ENCODE results near the gene KCNQ5. TPM values are rescaled to one million over a fixed set of nuclear protein-coding genes. Genes with fewer than 3 reads are reported as not detected.

KCNQ5 gene
- total and polyA plus RNA-seq, 10 of the 15 experiments (the other 5 are each of a cell fraction or from before 2014, with no cell fraction given): 0.60 to 16.2 (median 3.2) TPM

GRCh38 chr6:73108949-73109348 lies 487.1 kb downstream of the KCNQ5 start:
- ChIA-PET RAD21 (ENCODE audit: unreplicated experiment) (no interaction called here), POLR2A (no interaction called here), SMC1A (ENCODE audit: uncharacterized antibody, unreplicated experiment) (interaction anchor here (1.0 to 3.1 kb wide), 2 partner anchors 20 to 492 kb away, joined by 3 to 10 read pairs; no protein-coding TSS in a partner anchor), CTCF (interaction anchor here (1.1 to 5.6 kb wide), 3 partner anchors 21 to 544 kb away, joined by 3 to 33 read pairs (median 6); no protein-coding TSS in a partner anchor)
- Histone ChIP-seq H2AFZ (ENCODE audit: control insufficient read depth, low read depth, low read length) (no peak overlapping the region), H3K27ac (ENCODE audit: control insufficient read depth, insufficient read depth) (no peak overlapping the region), H3K79me2 (ENCODE audit: control insufficient read depth, insufficient read depth, low read length) (no peaks in the 10 kb centered on the region), H3K36me3 (ENCODE audit: control insufficient read depth in 2 of 2, insufficient read depth in 2 of 2, low read length in 1 of 2) (no peaks in the 10 kb centered on the region), H3K9me3 (replicated peaks; ENCODE audit: control insufficient read depth, insufficient read depth, low read length) (no peaks in the 10 kb centered on the region), H3K4me3 (no peak overlapping the region), H4K20me1 (ENCODE audit: control insufficient read depth, insufficient read depth) (no peaks in the 10 kb centered on the region), H3K27me3 (replicated peaks in 1 of 2; ENCODE audit: control insufficient read depth in 2 of 2, insufficient read depth in 2 of 2, low read length in 1 of 2) (no peaks in the 10 kb centered on the region), H3K4me2 (ENCODE audit: control insufficient read depth, insufficient read depth) (no peak overlapping the region), H3K9ac (ENCODE audit: control insufficient read depth, insufficient read depth, low read length) (no peak overlapping the region), H3K4me1 (ENCODE audit: control insufficient read depth, insufficient read depth, low read length) (no peaks in the 10 kb centered on the region)
- TF ChIP-seq MXI1 (IDR thresholded peaks at IDR 0.05; ENCODE audit: low read depth, low read length): no peak
- TF ChIP-seq PAX5 (IDR thresholded peaks at IDR 0.05; ENCODE audit: borderline replicate concordance, low read depth, low read length): no peak
- TF ChIP-seq USF2 (IDR thresholded peaks at IDR 0.05; ENCODE audit: borderline replicate concordance, low read depth, low read length): no peak
- TF ChIP-seq ZNF217 (IDR thresholded peaks at IDR 0.05): no peak
- TF ChIP-seq HDAC2 (IDR thresholded peaks at IDR 0.05): no peak
- no peak for TF ChIP-seq GATAD2B (conservative IDR thresholded peaks at IDR 0.05; ENCODE audit: low read depth)
- no peak for TF ChIP-seq NRF1 (conservative IDR thresholded peaks at IDR 0.05; ENCODE audit: low read depth, low read length)
- TF ChIP-seq NKRF (conservative IDR thresholded peaks at IDR 0.05): no peak
- TF ChIP-seq WRNIP1 (IDR thresholded peaks at IDR 0.05; ENCODE audit: borderline replicate concordance, low read depth, low read length): no peak
- no peak for TF ChIP-seq YBX1 (IDR thresholded peaks at IDR 0.05)
- TF ChIP-seq BCL3 (IDR thresholded peaks at IDR 0.05; ENCODE audit: borderline replicate concordance, insufficient read depth, low read depth, low read length, poor library complexity, severe bottlenecking): no peak
- TF ChIP-seq ZNF622 (IDR thresholded peaks at IDR 0.05): no peak
- no TSS peak for BruUV-seq (replicated peaks)
- no peak for DNase-seq (ENCODE audit: low read depth, low spot score)
- no peak for FAIRE-seq
- intact Hi-C loops (cut with micrococcal nuclease; ENCODE audit: unreplicated experiment): no loop called here
- in situ Hi-C loops (cut with MboI): no loop called here
- ATAC-seq: no peak
- WGBS (ENCODE audit: insufficient coverage, insufficient replicate concordance, low lambda C conversion rate, missing lambda C conversion rate): 98% methylated on average over 3 of the region's 3 CpGs

Measured in GM12878 (cell line).